GM21390 (cell line): Measurements from ENCODE around the gene TBX21.
"Not testable (repeated sequence)": the region's sequence is repeated elsewhere in the genome, so short reads cannot be mapped to it uniquely, and the experiment has no call there.

Source experiments
- ATAC-seq: cut with Tn5 transposase; IDR thresholded peaks from one replicate; pipeline ENCODE4 v1.9.1; 2021; ENCODE audit not compliant: unreplicated experiment

TBX21 gene

GRCh38 chr17:47729476-47729875 is 3.6 kb upstream of the TBX21 start:
- no peak for ATAC-seq

- no peak for ATAC-seq
These were observed 2.4 kb upstream of the TBX21 start for GRCh38 chr17:47730681-47731080.

- no peak for ATAC-seq
These were observed 1.6 kb upstream of the TBX21 start for GRCh38 chr17:47731396-47731795.

GRCh38 chr17:47732399-47733046 is 513 bp upstream of the TBX21 start:
- ATAC-seq = no peak

- ATAC-seq = no peak
These were observed 806 bp downstream of the TBX21 start for GRCh38 chr17:47733674-47734410.

GRCh38 chr17:47735139-47735464 is 2.1 kb downstream of the TBX21 start:
- ATAC-seq = no peak

GRCh38 chr17:47735536-47736011 is 2.5 kb downstream of the TBX21 start:
- peak; percentile 54 for ATAC-seq

GRCh38 chr17:47736501-47737495 is 3.8 kb downstream of the TBX21 start:
- ATAC-seq = no peak

GRCh38 chr17:47738178-47738577 is 5.1 kb downstream of the TBX21 start:
- ATAC-seq = no peak

- no peak for ATAC-seq
These were observed 6.1 kb downstream of the TBX21 start for GRCh38 chr17:47739150-47739549.

- not testable (repeated sequence) for ATAC-seq
These were observed 6.9 kb downstream of the TBX21 start for GRCh38 chr17:47739945-47740344.

GRCh38 chr17:47741109-47741792 is 8.2 kb downstream of the TBX21 start:
- no peak for ATAC-seq

GRCh38 chr17:47741793-47742145 is 8.7 kb downstream of the TBX21 start:
- ATAC-seq = no peak

GRCh38 chr17:47742319-47743181 is 9.5 kb downstream of the TBX21 start:
- no peak for ATAC-seq

GRCh38 chr17:47744168-47745036 is 11.4 kb downstream of the TBX21 start:
- no peak for ATAC-seq

- ATAC-seq = no peak
These were observed 12.0 kb downstream of the TBX21 start for GRCh38 chr17:47745037-47745380.

- ATAC-seq = no peak
These were observed 18.4 kb downstream of the TBX21 start for GRCh38 chr17:47751471-47751870.

GRCh38 chr17:47757386-47757785 is 24.4 kb downstream of the TBX21 start:
- no peak for ATAC-seq
